CD14-positive monocyte (primary cell): ENCODE data around the gene STK33. TPM values are rescaled to one million over a fixed set of nuclear protein-coding genes. Genes with fewer than 3 reads are reported as not detected.

Experiments used
- DNase-seq, 3 donors: peaks; one replicate each; pipeline ENCODE4 v3.0.0-alpha.2; 2011 to 2022
- H2AFZ ChIP-seq: 2 replicates; pipeline ENCODE4 v1.6.0; 2012; ENCODE audit warnings: mild to moderate bottlenecking, low read depth, low read length, inconsistent platforms; ENCODE audit not compliant: insufficient read depth, poor library complexity, severe bottlenecking
- H3K27ac ChIP-seq, 2 donors: 1 replicate in 1 of 2; 2 replicates in 1 of 2; pipeline ENCODE4 v1.5.1; 2012 to 2013; ENCODE audit warnings: low read length in 2 of 2, control low read depth in 1 of 2, inconsistent platforms in 1 of 2, low read depth in 1 of 2, mild to moderate bottlenecking in 1 of 2
- H3K27me3 ChIP-seq, 2 donors: one replicate each; pipeline versions ENCODE4 v1.6.0 to v1.6.1; 2011 to 2013; ENCODE audit warnings: low read length in 2 of 2; ENCODE audit not compliant: control insufficient read depth in 2 of 2, insufficient read depth in 2 of 2
- H3K36me3 ChIP-seq, 2 donors: replicated peaks in 1 of 2; 1 replicate in 1 of 2; 2 replicates in 1 of 2; pipeline versions ENCODE4 v1.5.1 to v1.6.1; 2012 to 2013; ENCODE audit warnings: low read length in 2 of 2, control low read depth in 1 of 2, inconsistent platforms in 1 of 2, mild to moderate bottlenecking in 1 of 2; ENCODE audit not compliant: insufficient read depth in 2 of 2, control insufficient read depth in 1 of 2
- H3K4me1 ChIP-seq, 2 donors: 1 replicate in 1 of 2; 2 replicates in 1 of 2; pipeline versions ENCODE4 v1.5.1 to v1.6.1; 2012 to 2013; ENCODE audit warnings: low read length in 2 of 2, control low read depth in 1 of 2, inconsistent platforms in 1 of 2, mild to moderate bottlenecking in 1 of 2, moderate library complexity in 1 of 2; ENCODE audit not compliant: insufficient read depth in 2 of 2, control insufficient read depth in 1 of 2
- H3K4me2 ChIP-seq: replicated peaks from 2 replicates; pipeline ENCODE3; 2012; ENCODE audit warnings: low read length, moderate library complexity, mild to moderate bottlenecking; ENCODE audit not compliant: poor library complexity, severe bottlenecking; ENCODE audit errors: extremely low read depth
- H3K4me3 ChIP-seq, 3 experiments: fragments of 200-600 bp in 1 of 3; sonication (generic) in 1 of 3; replicated peaks in 1 of 3; 1 replicate in 2 of 3; 2 replicates in 1 of 3; pipeline ENCODE4 v1.5.1; 2011 to 2013; ENCODE audit warnings: low read length in 3 of 3, mild to moderate bottlenecking in 3 of 3, control low read depth in 2 of 3, low read depth in 2 of 3, inconsistent platforms in 1 of 3, moderate library complexity in 1 of 3
- H3K79me2 ChIP-seq: 2 replicates; pipeline ENCODE4 v1.6.0; 2012; ENCODE audit warnings: mild to moderate bottlenecking, control low read depth, inconsistent platforms, low read length, moderate library complexity; ENCODE audit not compliant: insufficient read depth
- H3K9ac ChIP-seq: 2 replicates; pipeline ENCODE4 v1.6.0; 2017; ENCODE audit warnings: low read length, mild to moderate bottlenecking; ENCODE audit not compliant: insufficient read depth, poor library complexity, severe bottlenecking
- H3K9me3 ChIP-seq, 2 donors: replicated peaks in 1 of 2; 1 replicate in 1 of 2; 2 replicates in 1 of 2; pipeline versions ENCODE4 v1.5.1 to v1.6.1; 2012 to 2013; ENCODE audit warnings: low read length in 2 of 2, control low read depth in 1 of 2; ENCODE audit not compliant: control insufficient read depth in 1 of 2, insufficient read depth in 1 of 2
- H4K20me1 ChIP-seq: 2 replicates; pipeline ENCODE4 v1.6.0; 2012; ENCODE audit warnings: mild to moderate bottlenecking, low read length, control low read depth, moderate library complexity; ENCODE audit not compliant: insufficient read depth
- H3K27ac Mint-ChIP-seq, 7 donors: one replicate each; pipeline ENCODE4 v1.8.0; 2020; ENCODE audit warnings: mild to moderate bottlenecking in 7 of 7, mixed read lengths in 7 of 7, moderate library complexity in 6 of 7, inconsistent platforms in 2 of 7
- H3K27me3 Mint-ChIP-seq, 3 donors: one replicate each; pipeline ENCODE4 v1.8.0; 2021 to 2022; ENCODE audit warnings: low read depth in 3 of 3, mild to moderate bottlenecking in 3 of 3, mixed read lengths in 3 of 3, moderate library complexity in 3 of 3, inconsistent platforms in 1 of 3
- H3K36me3 Mint-ChIP-seq, 2 donors: one replicate each; pipeline ENCODE4 v1.8.0; 2020; ENCODE audit warnings: mixed read lengths in 2 of 2, inconsistent platforms in 1 of 2, mild to moderate bottlenecking in 1 of 2
- H3K4me1 Mint-ChIP-seq: one replicate; pipeline ENCODE4 v1.8.0; 2020; ENCODE audit warnings: mild to moderate bottlenecking, mixed read lengths
- H3K4me3 Mint-ChIP-seq, 2 donors: one replicate each; pipeline ENCODE4 v1.8.0; 2020; ENCODE audit warnings: mild to moderate bottlenecking in 2 of 2, mixed read lengths in 2 of 2, moderate library complexity in 1 of 2
- H3K9me3 Mint-ChIP-seq, 7 donors: one replicate each; pipeline ENCODE4 v1.8.0; 2020 to 2022; ENCODE audit warnings: mixed read lengths in 7 of 7, mild to moderate bottlenecking in 6 of 7, moderate library complexity in 6 of 7, inconsistent platforms in 2 of 7
- CTCF ChIP-seq: fragments of 200-600 bp; IDR thresholded peaks from one replicate; pipeline ENCODE4 v1.8.0; 2022; ENCODE audit warnings: antibody characterized with exemption, mild to moderate bottlenecking
- WGBS: methylation state at CpG from one replicate; pipeline ENCODE4 v1.1.5; 2013; ENCODE audit warnings: missing lambda C conversion rate; ENCODE audit not compliant: insufficient coverage; 5-methylcytosine and 5-hydroxymethylcytosine counted together
- intact Hi-C, 2 donors: fragments of 100-400 bp; cut with micrococcal nuclease; formaldehyde crosslinking; loops; one replicate each; pipeline versions ENCODE4 v1.15.0 to v1.15.1; 2023
- polyA plus RNA-seq, 3 donors: library from polyadenylated mRNA; depleted of rRNA in 1 of 3; unstranded in 2 of 3; stranded (reverse) in 1 of 3; fragments of 300-500 nt in 2 of 3; fragments of >200 nt in 1 of 3; fragmentation: Illumina TruSeq in 2 of 3; gene quantifications; 1 replicate in 2 of 3; 2 replicates in 1 of 3; pipeline ENCODE4 v1.2.3, GENCODE V29; 2012 to 2021

Gene STK33
- polyA plus RNA-seq, 3 donors: not detected

- H3K4me3 Mint-ChIP-seq: no peak overlapping the region
- H2AFZ ChIP-seq: no peak overlapping the region
Measured at GRCh38 chr11:8586184-8586583, 7.8 kb downstream of the STK33 start.

GRCh38 chr11:8584511-8584910 lies 9.5 kb downstream of the STK33 start:
- no peaks in the 10 kb centered on the region for H4K20me1 ChIP-seq
- no peaks in the 10 kb centered on the region for H3K9me3 ChIP-seq
- H3K4me3 Mint-ChIP-seq: no peak overlapping the region
- intact Hi-C loops: no loop called here
- DNase-seq: no peak
- no peak overlapping the region for H3K4me3 ChIP-seq
- no peak overlapping the region for H3K27ac Mint-ChIP-seq
- H3K36me3 ChIP-seq: no peaks in the 10 kb centered on the region
- peaks cover 0 to 11% (median 0%) of the 10 kb centered on the region in 7 donors for H3K9me3 Mint-ChIP-seq
- H3K4me1 Mint-ChIP-seq: no peaks in the 10 kb centered on the region
- H3K36me3 Mint-ChIP-seq: no peaks in the 10 kb centered on the region
- WGBS: 50% methylated on average over 1 of the region's 2 CpGs
- no peaks in the 10 kb centered on the region for H3K79me2 ChIP-seq
- H3K27ac ChIP-seq: no peak overlapping the region
- H3K4me2 ChIP-seq: no peak overlapping the region
- peaks cover 0 to 2% (median 0%) of the 10 kb centered on the region in 3 donors for H3K27me3 Mint-ChIP-seq
- H3K4me1 ChIP-seq: no peaks in the 10 kb centered on the region
- H3K27me3 ChIP-seq: no peaks in the 10 kb centered on the region
- H2AFZ ChIP-seq: no peak overlapping the region
- no peak for TF ChIP-seq CTCF
- no peak overlapping the region for H3K9ac ChIP-seq

More at GRCh38 chr11:8586184-8586583, 7.8 kb downstream of the STK33 start:
- no peaks in the 10 kb centered on the region for H3K79me2 ChIP-seq
- H3K9me3 ChIP-seq: no peaks in the 10 kb centered on the region
- H3K27ac Mint-ChIP-seq: no peak overlapping the region
- no peak overlapping the region for H3K27ac ChIP-seq
- intact Hi-C loops: no loop called here
- WGBS: no CpG with 5 or more reads among the region's 1 CpG
- H4K20me1 ChIP-seq: no peaks in the 10 kb centered on the region
- H3K27me3 ChIP-seq: no peaks in the 10 kb centered on the region
- peaks cover 0 to 2% (median 0%) of the 10 kb centered on the region in 3 donors for H3K27me3 Mint-ChIP-seq
- H3K36me3 Mint-ChIP-seq: no peaks in the 10 kb centered on the region
- H3K36me3 ChIP-seq: no peaks in the 10 kb centered on the region
- DNase-seq: peak; percentile 7 to 19 (median 8)
- no peaks in the 10 kb centered on the region for H3K4me1 Mint-ChIP-seq
- no peak overlapping the region for H3K4me2 ChIP-seq
- H3K4me3 ChIP-seq: no peak overlapping the region
- no peaks in the 10 kb centered on the region for H3K4me1 ChIP-seq
- no peak for TF ChIP-seq CTCF
- H3K9ac ChIP-seq: no peak overlapping the region
- peaks cover 0 to 6% (median 0%) of the 10 kb centered on the region in 7 donors for H3K9me3 Mint-ChIP-seq
